HCT116 (cell line): ENCODE measurements around the gene FGF11. TPM values are rescaled to one million over a fixed set of nuclear protein-coding genes. Genes with fewer than 3 reads are reported as not detected.

Experiments
- ATAC-seq: fragments of 200-7000 bp; cut with Tn5 transposase; 2 replicates; pipeline ENCODE4 v1.9.1; 2020; ENCODE audit warnings: mild to moderate bottlenecking, moderate library complexity
- BruUV-seq: library from RNA; stranded (reverse); fragments of 400-500 nt; replicated peaks from 2 replicates; lab custom pipeline; 2021; lab: Mats Ljungman, UMichigan
- CTCF ChIA-PET: fragments of 300-600 bp; sonication (Branson Sonifier 250); formaldehyde crosslinking; loops from one replicate; lab custom pipeline; 2021; ENCODE audit warnings: antibody characterized with exemption; lab: Charles Lee
- POLR2A ChIA-PET: fragments of 300-600, 350-600 bp; sonication (Branson Sonifier 250); formaldehyde crosslinking; loops from one replicate; lab custom pipeline; 2021; ENCODE audit warnings: antibody characterized with exemption; lab: Charles Lee
- RAD21 ChIA-PET, 2 experiments: fragments of 300-600 bp; sonication (Branson Sonifier 250); formaldehyde crosslinking; loops; one replicate each; lab custom pipeline; 2023; ENCODE audit warnings: low total read pairs in 2 of 2; ENCODE audit not compliant: uncharacterized antibody in 2 of 2, unreplicated experiment in 2 of 2, low non-redundant PET in 1 of 2; lab: Charles Lee
- DNase-seq: peaks from one replicate; pipeline ENCODE4 v3.0.0-alpha.2; 2010; ENCODE audit warnings: low read depth, low spot score
- H2AFZ ChIP-seq: fragments of 200-600 bp; shearing (Covaris generic), sonication (generic); 2 replicates; pipeline ENCODE4 v1.6.1; 2017; ENCODE audit warnings: low read depth, mixed run types, mixed read lengths, antibody characterized with exemption, low read length; ENCODE audit not compliant: poor library complexity, severe bottlenecking
- H3K27ac ChIP-seq: 2 replicates; pipeline ENCODE4 v1.5.1; 2012; ENCODE audit warnings: low read depth, low read length
- H3K27me3 ChIP-seq: fragments of 200-600 bp; sonication (generic); 2 replicates; pipeline ENCODE4 v1.6.1; 2016; ENCODE audit warnings: mixed run types, low read length, mixed read lengths; ENCODE audit not compliant: insufficient read depth
- H3K36me3 ChIP-seq, 2 experiments: fragments of 200-500 bp in 1 of 2; fragments of 200-600 bp in 1 of 2; sonication (Bioruptor generic) in 1 of 2; sonication (generic) in 1 of 2; 2 replicates each; pipeline versions ENCODE4 v1.5.1 to v1.6.1; 2014 to 2016; ENCODE audit warnings: low read length in 2 of 2, inconsistent platforms in 1 of 2, mixed read lengths in 1 of 2, mixed run types in 1 of 2; ENCODE audit not compliant: insufficient read depth in 2 of 2, control insufficient read depth in 1 of 2
- H3K4me1 ChIP-seq, 2 experiments: fragments of 200-600 bp in 1 of 2; sonication (generic) in 1 of 2; 2 replicates each; pipeline versions ENCODE4 v1.5.1 to v1.6.1; 2012 to 2017; ENCODE audit warnings: low read length in 2 of 2, inconsistent platforms in 1 of 2, mild to moderate bottlenecking in 1 of 2, mixed read lengths in 1 of 2, mixed run types in 1 of 2, moderate library complexity in 1 of 2; ENCODE audit not compliant: insufficient read depth in 2 of 2, control insufficient read depth in 1 of 2
- H3K4me2 ChIP-seq: fragments of 200-600 bp; sonication (generic); 2 replicates; pipeline ENCODE4 v1.6.1; 2017; ENCODE audit warnings: mixed run types, low read length, mixed read lengths
- H3K4me3 ChIP-seq, 2 experiments: fragments of 200-600 bp in 1 of 2; sonication (generic) in 1 of 2; replicated peaks in 1 of 2; 2 replicates each; pipeline ENCODE4 v1.5.1; 2011 to 2016; ENCODE audit warnings: low read length in 2 of 2, control low read depth in 1 of 2, low read depth in 1 of 2, mild to moderate bottlenecking in 1 of 2, mixed read lengths in 1 of 2, mixed run types in 1 of 2
- H3K79me2 ChIP-seq: fragments of 200-600 bp; sonication (generic); 2 replicates; pipeline ENCODE4 v1.6.1; 2017; ENCODE audit warnings: mild to moderate bottlenecking, mixed run types, low read length, moderate library complexity, mixed read lengths; ENCODE audit not compliant: insufficient read depth
- H3K9ac ChIP-seq: fragments of 200-600 bp; sonication (generic); 2 replicates; pipeline ENCODE4 v1.6.1; 2016; ENCODE audit warnings: low read length, mixed read lengths
- H3K9me2 ChIP-seq: fragments of 200-600 bp; sonication (generic), shearing (Covaris generic); 2 replicates; pipeline ENCODE4 v1.6.1; 2017; ENCODE audit warnings: mixed run types, mild to moderate bottlenecking, moderate library complexity; ENCODE audit not compliant: insufficient read depth
- H3K9me3 ChIP-seq, 2 experiments: fragments of 200-500 bp in 1 of 2; fragments of 200-600 bp in 1 of 2; sonication (Bioruptor generic) in 1 of 2; sonication (generic) in 1 of 2; 2 replicates each; pipeline ENCODE4 v1.6.1; 2014 to 2017; ENCODE audit warnings: low read length in 2 of 2, mixed read lengths in 2 of 2, inconsistent platforms in 1 of 2, low read depth in 1 of 2, mild to moderate bottlenecking in 1 of 2, mixed run types in 1 of 2, moderate library complexity in 1 of 2; ENCODE audit not compliant: control insufficient read depth in 1 of 2, insufficient read depth in 1 of 2
- H4K20me1 ChIP-seq: fragments of 200-600 bp; sonication (generic), shearing (Covaris generic); 2 replicates; pipeline ENCODE4 v1.6.1; 2017; ENCODE audit warnings: mixed run types, mild to moderate bottlenecking, moderate library complexity; ENCODE audit not compliant: insufficient read depth
- CBX3 ChIP-seq: IDR thresholded peaks from 2 replicates; pipeline ENCODE4 v1.6.1; 2012; ENCODE audit warnings: low read depth
- CEBPB ChIP-seq: IDR thresholded peaks from 2 replicates; pipeline ENCODE4 v1.6.1; 2012; ENCODE audit warnings: low read depth
- EGR1 ChIP-seq: IDR thresholded peaks from 2 replicates; pipeline ENCODE4 v1.6.1; 2012; ENCODE audit warnings: low read depth
- ELF1 ChIP-seq: IDR thresholded peaks from 2 replicates; pipeline ENCODE4 v1.6.1; 2012; ENCODE audit warnings: low read depth, borderline replicate concordance
- EZH2 ChIP-seq: fragments of 200-600 bp; sonication (generic); IDR thresholded peaks from 2 replicates; pipeline ENCODE4 v1.6.1; 2017; ENCODE audit warnings: antibody characterized with exemption, mixed run types
- EZH2phosphoT487 ChIP-seq: fragments of 200-600 bp; IDR thresholded peaks from 2 replicates; pipeline ENCODE4 v1.6.1; 2018; ENCODE audit warnings: antibody characterized with exemption, borderline replicate concordance
- FOSL1 ChIP-seq: IDR thresholded peaks from 2 replicates; pipeline ENCODE4 v1.6.1; 2012; ENCODE audit warnings: low read depth
- POLR2A ChIP-seq: IDR thresholded peaks from 2 replicates; pipeline ENCODE4 v1.7.0; 2011; ENCODE audit warnings: borderline replicate concordance; ENCODE audit not compliant: insufficient read depth, insufficient read length; ENCODE audit errors: extremely low read depth
- RAD21 ChIP-seq: IDR thresholded peaks from 2 replicates; pipeline ENCODE4 v1.6.1; 2012; ENCODE audit warnings: low read depth, mild to moderate bottlenecking
- SIN3A ChIP-seq: IDR thresholded peaks from 2 replicates; pipeline ENCODE4 v1.6.1; 2012; ENCODE audit warnings: low read depth
- TCF7L2 ChIP-seq: IDR thresholded peaks from 2 replicates; pipeline ENCODE4 v1.7.0; 2011; ENCODE audit warnings: borderline replicate concordance, inconsistent platforms; ENCODE audit not compliant: insufficient read depth, insufficient read length; ENCODE audit errors: extremely low read depth
- ZFX ChIP-seq: fragments of 450-650 bp; IDR thresholded peaks from 2 replicates; pipeline ENCODE4 v1.6.1; 2017
- intact Hi-C: fragments of 100-400 bp; cut with micrococcal nuclease; formaldehyde crosslinking; loops from 2 replicates; pipeline ENCODE4 v1.10.0; 2022
- total RNA-seq: library from RNA; stranded (reverse); gene quantifications from one replicate; pipeline ENCODE4 v1.2.1, GENCODE V29; 2021; ENCODE audit not compliant: unreplicated experiment
- TF ChIP-seq, protein P1 (sequence below): IDR thresholded peaks from 2 replicates; pipeline ENCODE4 v1.6.1; 2011; ENCODE audit warnings: mild to moderate bottlenecking, low read length, moderate library complexity; ENCODE audit not compliant: insufficient replicate concordance; ENCODE audit errors: extremely low read depth
- TF ChIP-seq, protein P2 (sequence below): IDR thresholded peaks from 2 replicates; pipeline ENCODE4 v1.6.1; 2012; ENCODE audit warnings: low read depth
- TF ChIP-seq, protein P3 (sequence below): IDR thresholded peaks from 2 replicates; pipeline ENCODE4 v1.6.1; 2012

The FGF11 gene
- total RNA-seq, 1 experiment from 2014 or later, result 6.1 TPM

DNA sequence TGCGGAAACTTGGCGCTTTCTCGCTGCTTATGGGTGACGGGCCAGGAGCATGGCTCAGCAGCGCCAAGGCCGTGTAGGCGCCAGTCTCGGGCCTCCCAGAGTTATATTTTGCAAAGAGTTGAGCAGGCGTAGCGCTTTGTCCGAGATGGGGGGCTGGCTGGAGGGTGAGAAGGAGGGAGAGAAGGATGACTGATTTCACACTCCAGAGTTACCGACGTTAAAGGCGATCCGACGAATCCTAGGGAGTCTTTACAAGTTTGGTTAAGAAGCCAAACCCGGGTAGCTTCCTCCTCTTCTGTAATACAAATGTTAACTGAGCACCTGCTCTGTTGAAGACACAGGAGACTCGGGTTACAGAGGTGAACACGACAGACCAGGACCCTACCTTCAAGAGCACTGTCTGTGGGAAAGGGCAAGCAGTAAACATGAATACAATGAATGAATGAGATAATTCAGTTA, 45.6 kb downstream of the FGF11 start (continued):
- TF ChIP-seq, protein P1, sequence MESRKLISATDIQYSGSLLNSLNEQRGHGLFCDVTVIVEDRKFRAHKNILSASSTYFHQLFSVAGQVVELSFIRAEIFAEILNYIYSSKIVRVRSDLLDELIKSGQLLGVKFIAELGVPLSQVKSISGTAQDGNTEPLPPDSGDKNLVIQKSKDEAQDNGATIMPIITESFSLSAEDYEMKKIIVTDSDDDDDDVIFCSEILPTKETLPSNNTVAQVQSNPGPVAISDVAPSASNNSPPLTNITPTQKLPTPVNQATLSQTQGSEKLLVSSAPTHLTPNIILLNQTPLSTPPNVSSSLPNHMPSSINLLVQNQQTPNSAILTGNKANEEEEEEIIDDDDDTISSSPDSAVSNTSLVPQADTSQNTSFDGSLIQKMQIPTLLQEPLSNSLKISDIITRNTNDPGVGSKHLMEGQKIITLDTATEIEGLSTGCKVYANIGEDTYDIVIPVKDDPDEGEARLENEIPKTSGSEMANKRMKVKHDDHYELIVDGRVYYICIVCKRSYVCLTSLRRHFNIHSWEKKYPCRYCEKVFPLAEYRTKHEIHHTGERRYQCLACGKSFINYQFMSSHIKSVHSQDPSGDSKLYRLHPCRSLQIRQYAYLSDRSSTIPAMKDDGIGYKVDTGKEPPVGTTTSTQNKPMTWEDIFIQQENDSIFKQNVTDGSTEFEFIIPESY, result no peak
- no peak for TF ChIP-seq TCF7L2
- TF ChIP-seq, protein P2, sequence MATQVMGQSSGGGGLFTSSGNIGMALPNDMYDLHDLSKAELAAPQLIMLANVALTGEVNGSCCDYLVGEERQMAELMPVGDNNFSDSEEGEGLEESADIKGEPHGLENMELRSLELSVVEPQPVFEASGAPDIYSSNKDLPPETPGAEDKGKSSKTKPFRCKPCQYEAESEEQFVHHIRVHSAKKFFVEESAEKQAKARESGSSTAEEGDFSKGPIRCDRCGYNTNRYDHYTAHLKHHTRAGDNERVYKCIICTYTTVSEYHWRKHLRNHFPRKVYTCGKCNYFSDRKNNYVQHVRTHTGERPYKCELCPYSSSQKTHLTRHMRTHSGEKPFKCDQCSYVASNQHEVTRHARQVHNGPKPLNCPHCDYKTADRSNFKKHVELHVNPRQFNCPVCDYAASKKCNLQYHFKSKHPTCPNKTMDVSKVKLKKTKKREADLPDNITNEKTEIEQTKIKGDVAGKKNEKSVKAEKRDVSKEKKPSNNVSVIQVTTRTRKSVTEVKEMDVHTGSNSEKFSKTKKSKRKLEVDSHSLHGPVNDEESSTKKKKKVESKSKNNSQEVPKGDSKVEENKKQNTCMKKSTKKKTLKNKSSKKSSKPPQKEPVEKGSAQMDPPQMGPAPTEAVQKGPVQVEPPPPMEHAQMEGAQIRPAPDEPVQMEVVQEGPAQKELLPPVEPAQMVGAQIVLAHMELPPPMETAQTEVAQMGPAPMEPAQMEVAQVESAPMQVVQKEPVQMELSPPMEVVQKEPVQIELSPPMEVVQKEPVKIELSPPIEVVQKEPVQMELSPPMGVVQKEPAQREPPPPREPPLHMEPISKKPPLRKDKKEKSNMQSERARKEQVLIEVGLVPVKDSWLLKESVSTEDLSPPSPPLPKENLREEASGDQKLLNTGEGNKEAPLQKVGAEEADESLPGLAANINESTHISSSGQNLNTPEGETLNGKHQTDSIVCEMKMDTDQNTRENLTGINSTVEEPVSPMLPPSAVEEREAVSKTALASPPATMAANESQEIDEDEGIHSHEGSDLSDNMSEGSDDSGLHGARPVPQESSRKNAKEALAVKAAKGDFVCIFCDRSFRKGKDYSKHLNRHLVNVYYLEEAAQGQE, result no peak
- TF ChIP-seq CBX3, result 0 out of 2 replicates have a peak, but pooled peaks have one; percentile 17

DNA sequence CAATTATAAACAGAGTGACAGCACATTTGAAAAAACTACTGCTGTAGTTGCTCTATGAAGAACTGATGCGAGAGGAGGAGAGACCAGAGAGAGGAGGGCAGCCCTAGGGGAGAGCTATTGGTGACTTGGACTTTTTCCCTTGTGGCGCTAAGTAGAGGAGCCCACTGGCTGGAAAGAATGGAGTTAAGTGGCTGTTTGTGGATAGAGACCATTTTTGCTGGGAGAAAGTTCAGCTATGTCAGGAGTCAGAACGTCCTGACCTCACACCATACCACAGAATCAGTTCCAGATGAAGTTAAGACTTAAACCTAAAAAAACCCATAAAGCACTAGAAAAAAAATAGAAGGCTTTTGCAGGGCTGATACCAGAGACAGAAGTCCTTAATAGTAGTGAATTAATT, 46.9 kb downstream of the FGF11 start:
- ATAC-seq (no peak), DNase-seq (no peak)
- H3K9ac ChIP-seq, result peak overlapping the region; percentile 10; the same call in 1 of the 2 replicates
- H2AFZ ChIP-seq, result no peak overlapping the region
- peaks cover 9 to 35% of the 10 kb centered on the region in 2 experiments; a peak in 3 of 4 replicates for H3K4me1 ChIP-seq
- H3K27ac ChIP-seq, result peak overlapping the region; percentile 4; the same call in 1 of the 2 replicates
- intact Hi-C loops, result loop anchor here (10.0 kb wide), 1 partner anchor 79 kb away; the partner anchor contains the start of gene SENP3
- no peaks in the 10 kb centered on the region for H3K27me3 ChIP-seq
- H3K9me2 ChIP-seq, result no peaks in the 10 kb centered on the region
- ChIA-PET POLR2A (interaction anchor here (1.2 kb wide), 1 partner anchor 82 kb away, joined by 3 read pairs; the partner anchor contains the start of gene TMEM256), CTCF (no interaction called here), RAD21 (interaction anchor here in 1 of 2 experiments (0.8 kb wide), 1 partner anchor 40 kb away, joined by 3 read pairs; no protein-coding TSS in a partner anchor)
- peaks cover 5 to 27% of the 10 kb centered on the region in 2 experiments; a peak in 3 of 4 replicates for H3K36me3 ChIP-seq
- no TSS peak for BruUV-seq
- peak overlapping the region; percentile 100 for H3K4me2 ChIP-seq
- peaks cover 67% of the 10 kb centered on the region for H3K79me2 ChIP-seq
- H3K9me3 ChIP-seq, result no peaks in the 10 kb centered on the region
- peak overlapping the region; percentile 95 to 100; a peak in 2 of 4 replicates for H3K4me3 ChIP-seq
- peaks cover 42% of the 10 kb centered on the region; the same call in 1 of the 2 replicates for H4K20me1 ChIP-seq
- TF ChIP-seq FOSL1 (no peak), EZH2 (no peak), EGR1 (no peak), ELF1 (no peak), CEBPB (no peak), ZFX (no peak), POLR2A (no peak), RAD21 (no peak), EZH2phosphoT487 (no peak), SIN3A (no peak), CBX3 (no peak)
- TF ChIP-seq, protein P3, sequence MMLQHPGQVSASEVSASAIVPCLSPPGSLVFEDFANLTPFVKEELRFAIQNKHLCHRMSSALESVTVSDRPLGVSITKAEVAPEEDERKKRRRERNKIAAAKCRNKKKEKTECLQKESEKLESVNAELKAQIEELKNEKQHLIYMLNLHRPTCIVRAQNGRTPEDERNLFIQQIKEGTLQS, result no peak
- TF ChIP-seq, protein P2, result no peak
